OCI-LY7 (cell line): ENCODE measurements around the gene TMEM42.

ENCODE experiments used
- CTCF ChIP-seq: fragments of 200-600 bp; sonication (generic); conservative IDR thresholded peaks from 2 replicates; pipeline ENCODE4 v1.5.1; 2014; ENCODE audit warnings: mild to moderate bottlenecking, antibody characterized with exemption, low read length, moderate library complexity, mixed read lengths
- EZH2phosphoT487 ChIP-seq: fragments of 200-600 bp; sonication (generic); IDR thresholded peaks from 2 replicates; pipeline ENCODE4 v1.6.1; 2018; ENCODE audit warnings: low read depth, borderline replicate concordance, mild to moderate bottlenecking, mixed run types, antibody characterized with exemption, low read length, moderate library complexity, mixed read lengths

- TF ChIP-seq CTCF, result no peak
- no peak for TF ChIP-seq EZH2phosphoT487
These were observed 25.4 kb downstream of the TMEM42 start for GRCh38 chr3:44887101-44887500.
